ENCODE data around the gene FUT3.

DNA sequence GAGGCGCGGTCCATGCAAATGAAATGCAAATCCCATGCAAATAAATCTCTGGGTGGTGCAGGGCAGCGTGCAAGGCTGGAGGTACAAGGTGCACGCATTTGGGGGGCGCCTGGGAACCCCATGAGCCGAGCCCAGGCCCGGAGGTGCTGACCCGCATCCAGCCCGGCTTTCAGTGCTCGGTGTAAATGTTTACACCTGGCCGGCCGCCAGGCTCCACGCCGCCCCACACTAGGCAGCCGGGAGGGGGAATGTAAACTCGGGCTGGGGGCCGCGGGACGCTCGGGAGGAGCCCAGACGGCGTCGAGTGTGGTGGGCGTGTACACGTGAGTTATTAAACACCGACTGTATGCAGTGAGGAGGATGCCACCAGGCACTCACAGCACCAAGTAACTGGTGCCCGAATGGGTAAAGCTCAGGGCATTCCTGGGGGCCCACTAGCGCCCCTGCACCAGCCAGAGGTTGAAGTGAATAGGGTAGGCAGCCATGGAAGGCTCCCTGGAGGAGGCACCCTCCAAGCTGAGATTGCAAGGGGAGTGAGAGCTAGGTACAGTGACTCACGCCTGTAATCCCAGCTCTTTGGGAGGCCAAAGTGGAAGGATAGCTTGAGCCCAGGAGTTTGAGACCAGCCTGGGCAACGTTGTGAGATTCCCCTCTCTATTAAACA is 28.9 kb downstream of the FUT3 start:
- TF ChIP-seq EZH2 (IDR thresholded peaks at IDR 0.05; ENCODE audit: insufficient read depth, poor library complexity, severe bottlenecking) (no peak), EZH2phosphoT487 (IDR thresholded peaks at IDR 0.05; ENCODE audit: insufficient read depth, low read depth) (no peak)

Measured in GM23248 (cell line).